ENCODE results near the gene HLA-DMB. TPM values are rescaled to one million over a fixed set of nuclear protein-coding genes. Genes with fewer than 3 reads are reported as not detected.

The HLA-DMB gene
- total and polyA plus RNA-seq, 10 of the 15 experiments (the other 5 are each of a cell fraction or from before 2014, with no cell fraction given) = 114 to 173 (median 150) TPM

- TF ChIP-seq CHD1 (IDR thresholded peaks at IDR 0.05; ENCODE audit: low read depth, low read length) (peak; percentile 95), YY1 (IDR thresholded peaks at IDR 0.05; ENCODE audit: low read depth, low read length) (peak; percentile 97; the same call in 1 of the 2 replicates), CEBPB (IDR thresholded peaks at IDR 0.05; ENCODE audit: borderline replicate concordance in 1 of 2, low read depth in 2 of 2, low read length in 2 of 2) (no peak), NKRF (conservative IDR thresholded peaks at IDR 0.05) (peak; percentile 62), SREBF1 (IDR thresholded peaks at IDR 0.05; ENCODE audit: low read length) (no peak), RAD51 (IDR thresholded peaks at IDR 0.05) (0 out of 2 replicates have a peak, but pooled peaks have one; percentile 6), PRDM15 (CRISPR knock-in tag; IDR thresholded peaks at IDR 0.05) (peak; percentile 48; the same call in 1 of the 2 replicates), NFYA (IDR thresholded peaks at IDR 0.05; ENCODE audit: borderline replicate concordance, low read depth, low read length) (no peak), LARP7 (IDR thresholded peaks at IDR 0.05) (0 out of 2 replicates have a peak, but pooled peaks have one; percentile 28), SMAD1 (IDR thresholded peaks at IDR 0.05; ENCODE audit: low read depth, partially characterized antibody) (peak; percentile 55)
These were observed 30.4 kb upstream of the HLA-DMB start (continued) for GRCh38 chr6:32971242-32971580.

All from GM12878 (cell line).